ENCODE measurements around the gene HIVEP3.
A peak's percentile ranks its signal among the peaks of the same experiment; 100 is the strongest.

HIVEP3 gene

GRCh38 chr1:41682845-41683625 lies 235.7 kb downstream of the HIVEP3 start:
- DNase-seq (ENCODE audit: low spot score) = peak; percentile 44

DNA sequence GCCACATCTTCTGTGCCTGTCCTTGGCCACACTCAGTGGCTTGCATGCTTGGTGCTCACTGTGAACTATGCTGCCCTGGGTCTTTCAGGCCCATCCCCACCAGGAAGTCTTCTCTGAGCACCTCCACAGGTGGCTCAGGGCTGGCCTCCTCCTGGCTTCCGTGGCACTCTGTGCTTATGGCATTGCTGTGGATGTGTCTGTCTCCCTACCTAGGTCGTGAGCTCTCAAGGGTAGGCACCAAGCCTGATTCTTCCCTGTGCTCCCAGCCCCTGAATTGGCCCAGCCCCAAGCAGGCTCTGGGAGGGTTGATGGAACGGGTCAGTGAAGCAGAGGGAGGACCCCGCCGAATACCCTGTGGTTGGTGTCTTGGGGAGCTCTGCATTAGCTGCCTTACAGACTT lies 236.6 kb downstream of the HIVEP3 start:
- DNase-seq (ENCODE audit: low spot score) = no peak

DNA sequence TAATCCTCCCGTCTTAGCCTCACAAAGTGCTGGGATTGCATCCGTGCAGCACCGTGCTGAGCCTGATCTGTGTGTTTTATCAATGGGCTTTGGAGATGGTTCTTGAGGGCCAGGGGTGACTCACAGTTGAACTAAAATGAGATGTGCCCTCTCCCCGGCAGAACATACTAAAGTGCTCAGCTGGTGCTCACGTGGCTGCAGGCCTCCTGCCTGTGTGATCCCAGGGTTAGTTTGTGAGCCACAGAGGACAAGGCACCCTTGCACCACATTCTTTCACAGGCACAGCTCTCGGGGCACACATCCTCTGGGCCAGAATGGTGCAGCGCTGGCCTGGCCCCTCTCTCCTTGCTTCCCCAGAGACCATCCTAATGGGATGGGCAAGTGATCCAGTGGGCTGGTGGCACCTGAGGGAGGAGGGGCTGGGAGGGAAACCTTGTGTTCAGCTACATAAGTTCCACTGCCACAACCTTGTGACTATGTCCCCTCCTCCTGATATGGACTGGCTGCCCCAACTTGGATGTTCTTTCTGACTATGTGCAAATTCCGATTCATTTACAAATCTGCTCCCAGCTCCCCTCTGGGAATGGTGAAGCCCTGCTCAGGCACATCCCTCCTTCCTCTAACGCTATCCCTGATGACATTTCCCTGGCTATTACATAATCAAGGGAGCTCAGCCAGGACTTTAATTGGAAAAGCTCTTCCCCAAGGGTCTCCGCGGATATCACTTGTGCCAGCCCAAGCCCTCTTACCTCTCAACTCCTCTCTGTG lies 237.2 kb downstream of the HIVEP3 start:
- no peak for DNase-seq (ENCODE audit: low spot score)

DNA sequence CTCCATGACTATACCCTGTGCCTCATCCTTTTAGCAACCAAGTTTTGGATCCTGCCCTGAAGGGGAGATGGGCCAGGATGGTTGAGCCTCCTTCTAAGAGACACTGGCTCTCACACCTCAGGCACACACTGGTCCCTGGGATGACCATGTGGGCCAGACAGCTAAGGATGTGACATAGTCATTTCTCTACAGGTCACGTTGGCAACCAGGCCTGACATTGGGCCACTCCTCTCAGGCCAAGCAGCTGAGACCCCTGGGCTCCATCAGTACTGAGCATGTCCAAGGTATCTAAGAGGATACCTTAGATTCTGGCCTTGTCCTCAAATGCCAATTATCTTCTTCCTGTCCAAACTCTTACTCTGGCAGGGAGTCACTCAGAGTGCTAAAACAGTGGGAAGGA lies 238.7 kb downstream of the HIVEP3 start:
- DNase-seq (ENCODE audit: low spot score) = no peak

- DNase-seq (ENCODE audit: low spot score) = no peak
These were observed 239.2 kb downstream of the HIVEP3 start for GRCh38 chr1:41679531-41679930.

DNA sequence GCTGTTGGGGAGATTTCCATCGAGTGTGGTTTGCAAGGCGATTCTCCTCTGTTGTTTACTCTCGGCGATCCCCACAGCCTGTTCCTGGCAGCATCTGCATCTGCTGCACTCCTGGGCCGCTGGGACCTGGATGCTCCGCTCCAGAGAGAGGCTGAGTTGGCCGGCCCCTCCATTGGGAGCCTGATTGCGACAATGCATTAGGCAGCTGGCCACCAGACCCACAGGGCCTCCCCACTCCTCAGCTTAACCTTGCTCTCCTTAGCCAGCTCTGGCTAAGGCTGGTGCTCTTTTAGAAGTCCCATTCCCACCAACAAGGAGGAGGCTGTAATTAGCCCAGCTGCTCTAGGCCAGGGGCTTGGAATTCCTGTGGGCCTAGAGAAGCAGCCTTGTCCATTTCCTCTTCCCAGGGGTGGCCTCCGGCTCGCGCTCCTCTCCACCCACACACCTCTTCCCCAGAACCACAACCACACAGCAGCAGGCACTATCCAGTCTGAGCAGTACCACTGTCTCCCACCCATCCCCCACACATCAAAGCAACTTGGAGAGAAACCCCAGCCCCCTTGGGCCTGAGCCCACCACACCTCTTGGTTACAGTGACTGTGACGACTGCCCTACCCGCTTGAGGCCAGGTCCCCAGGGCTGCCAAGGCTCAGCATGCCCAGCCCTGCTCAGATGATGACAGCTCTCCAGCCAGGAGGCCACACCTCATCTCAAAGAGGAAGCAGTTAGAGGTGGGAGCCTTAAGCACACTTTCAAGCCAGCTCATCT lies 240.4 kb downstream of the HIVEP3 start:
- no peak for DNase-seq (ENCODE audit: low spot score)

DNA sequence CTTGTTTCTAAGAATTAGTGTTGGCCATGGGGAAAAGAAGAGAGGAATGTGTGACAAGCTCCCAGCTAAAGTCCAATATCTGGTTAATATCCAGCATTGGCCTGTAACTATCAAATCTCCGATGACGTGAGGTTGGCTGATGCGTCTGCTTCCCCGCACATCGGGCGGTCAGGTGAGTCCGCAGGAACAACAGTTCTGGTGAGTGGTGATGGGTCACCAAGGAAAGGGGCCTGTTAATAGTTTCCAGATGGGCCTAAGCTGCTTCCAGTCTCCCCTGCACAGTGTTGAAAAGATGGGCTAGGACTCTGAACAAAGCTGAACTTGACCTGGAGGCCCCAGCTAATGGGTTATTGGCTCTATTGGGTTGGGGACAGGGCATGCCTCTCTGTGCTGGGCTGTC lies 241.1 kb downstream of the HIVEP3 start:
- no peak for DNase-seq (ENCODE audit: low spot score)

GRCh38 chr1:41675401-41675800 lies 243.3 kb downstream of the HIVEP3 start:
- no peak for DNase-seq (ENCODE audit: low spot score)

DNA sequence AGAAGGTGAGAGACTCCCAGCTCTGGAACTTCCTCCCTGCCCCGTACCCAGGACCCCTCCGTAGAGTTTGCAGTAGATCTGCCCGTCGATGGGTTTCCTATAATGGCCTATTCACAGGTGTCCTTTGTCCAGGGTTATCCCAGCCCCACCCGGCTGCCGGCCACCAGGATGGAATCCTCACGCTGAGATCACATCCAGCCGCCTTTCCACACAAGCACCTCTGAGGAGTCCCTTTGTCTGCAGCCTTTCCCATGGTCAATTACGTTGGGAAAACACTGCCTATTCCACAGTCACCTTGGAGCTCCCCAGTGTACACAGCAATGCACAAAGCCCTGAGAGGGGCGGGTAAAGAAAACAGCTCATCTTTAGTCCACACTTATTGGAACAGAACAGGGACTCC lies 244.2 kb downstream of the HIVEP3 start:
- DNase-seq (ENCODE audit: low spot score) = no peak

DNA sequence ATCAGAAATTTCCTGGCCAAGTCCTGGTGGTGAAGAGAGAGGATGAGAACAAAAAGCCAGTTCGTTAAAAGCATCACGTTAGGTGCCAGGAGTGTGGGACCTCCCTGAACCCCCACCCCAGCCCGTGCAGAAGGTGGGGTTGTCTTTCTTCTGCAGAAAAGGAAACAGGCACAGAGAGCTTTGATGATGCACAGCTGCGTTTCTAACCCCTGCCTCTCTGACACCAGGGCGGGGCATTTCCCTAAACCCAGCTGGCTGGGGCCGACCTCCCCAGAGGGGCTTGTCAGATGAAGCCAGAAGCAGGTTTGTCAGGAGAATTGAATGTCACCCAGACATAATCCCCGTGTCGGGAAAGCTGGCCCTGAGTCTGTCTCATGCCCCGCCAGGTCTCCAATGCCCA lies 244.9 kb downstream of the HIVEP3 start:
- no peak for DNase-seq (ENCODE audit: low spot score)

- peak; percentile 27 for DNase-seq (ENCODE audit: low spot score)
These were observed 245.3 kb downstream of the HIVEP3 start for GRCh38 chr1:41673378-41673777.

DNA sequence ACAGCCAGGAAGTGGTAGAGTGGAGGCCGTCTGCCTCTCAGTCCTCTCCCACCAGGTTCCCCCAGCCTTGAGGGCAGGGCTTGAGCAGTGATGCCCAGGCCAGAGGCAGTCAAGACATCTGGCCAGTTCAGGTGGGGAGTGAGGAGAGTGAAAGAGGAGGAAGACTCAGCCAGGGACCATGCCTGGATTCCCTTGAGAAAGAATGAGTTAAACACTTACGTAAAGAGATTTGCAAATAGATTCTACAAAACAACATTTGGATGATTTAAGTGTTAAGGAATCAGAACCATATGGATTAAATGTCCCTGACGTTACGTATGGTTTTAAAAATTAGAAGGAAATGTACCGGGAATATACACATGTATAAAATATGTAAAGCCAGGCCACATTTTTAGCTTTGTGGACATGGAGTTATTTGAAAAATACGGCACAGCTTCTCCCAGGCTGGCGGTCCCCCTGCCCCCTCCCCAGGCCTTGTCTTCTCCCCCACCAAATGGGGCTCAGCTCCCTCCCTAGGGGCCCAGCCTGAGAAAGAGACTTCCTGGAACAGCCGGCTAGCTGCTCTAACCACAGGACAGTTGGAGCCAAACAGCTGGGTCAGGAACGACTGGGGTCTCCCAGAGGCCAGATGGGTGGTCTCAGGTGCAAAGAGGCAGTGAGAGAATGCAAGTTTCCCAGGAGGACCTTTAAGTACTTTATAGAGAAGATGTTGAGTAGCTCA lies 245.9 kb downstream of the HIVEP3 start:
- DNase-seq (ENCODE audit: low spot score) = no peak

- peak; percentile 73 for DNase-seq (ENCODE audit: low spot score)
These were observed 246.5 kb downstream of the HIVEP3 start for GRCh38 chr1:41672173-41672572.

- no peak for DNase-seq (ENCODE audit: low spot score)
These were observed 247.5 kb downstream of the HIVEP3 start for GRCh38 chr1:41671116-41671755.

GRCh38 chr1:41670217-41670957 lies 248.3 kb downstream of the HIVEP3 start:
- DNase-seq (ENCODE audit: low spot score) = peak; percentile 66

DNA sequence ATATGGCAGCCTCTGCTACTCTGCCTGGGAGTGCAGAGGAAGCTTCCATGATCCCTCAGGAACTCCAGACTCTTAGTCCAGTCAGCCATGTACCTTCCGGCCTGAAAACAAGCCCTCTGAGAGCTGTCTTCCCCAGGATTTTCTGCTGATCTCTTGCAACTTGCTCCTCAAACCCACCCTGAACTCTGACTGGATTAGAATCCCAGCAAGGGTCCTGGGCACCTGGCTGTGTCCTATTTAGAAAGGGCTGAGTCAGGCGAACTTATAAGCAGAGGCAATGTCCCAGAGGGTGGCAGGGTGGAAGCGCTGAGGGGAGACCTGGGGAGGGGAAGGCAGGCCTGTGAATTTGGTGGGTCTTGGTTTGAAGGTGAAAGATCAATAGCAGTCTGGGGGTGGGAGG lies 249.8 kb downstream of the HIVEP3 start:
- no peak for DNase-seq (ENCODE audit: low spot score)

DNA sequence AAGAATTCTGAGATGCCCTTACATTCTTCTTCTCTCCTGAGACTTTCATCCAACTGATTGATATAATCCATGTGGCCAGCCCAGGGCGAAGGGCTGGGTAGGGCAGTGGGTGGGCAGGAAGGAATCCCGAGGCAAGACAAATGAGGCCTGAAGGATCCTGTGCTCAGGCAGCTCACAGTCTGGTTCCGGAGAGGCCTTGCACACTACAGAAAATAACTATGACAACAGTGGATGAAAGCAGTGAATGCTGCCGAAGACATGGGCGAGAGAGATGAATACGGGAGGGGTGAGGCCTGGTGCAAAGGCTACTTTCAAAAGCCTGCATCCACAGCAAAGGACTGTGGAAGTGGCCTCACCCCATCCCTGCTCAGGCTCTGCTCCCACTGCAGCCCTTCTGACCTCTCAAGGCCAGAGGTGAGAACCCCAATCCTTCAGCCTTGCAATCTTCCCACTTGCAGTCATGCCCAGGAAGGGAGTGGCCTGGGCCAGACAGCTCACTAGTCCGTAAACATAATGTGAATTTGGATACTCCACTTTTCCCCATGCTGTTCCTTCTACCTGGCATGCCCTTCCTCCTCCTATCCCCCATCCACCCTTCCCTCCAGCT lies 250.6 kb downstream of the HIVEP3 start:
- no peak for DNase-seq (ENCODE audit: low spot score)

DNA sequence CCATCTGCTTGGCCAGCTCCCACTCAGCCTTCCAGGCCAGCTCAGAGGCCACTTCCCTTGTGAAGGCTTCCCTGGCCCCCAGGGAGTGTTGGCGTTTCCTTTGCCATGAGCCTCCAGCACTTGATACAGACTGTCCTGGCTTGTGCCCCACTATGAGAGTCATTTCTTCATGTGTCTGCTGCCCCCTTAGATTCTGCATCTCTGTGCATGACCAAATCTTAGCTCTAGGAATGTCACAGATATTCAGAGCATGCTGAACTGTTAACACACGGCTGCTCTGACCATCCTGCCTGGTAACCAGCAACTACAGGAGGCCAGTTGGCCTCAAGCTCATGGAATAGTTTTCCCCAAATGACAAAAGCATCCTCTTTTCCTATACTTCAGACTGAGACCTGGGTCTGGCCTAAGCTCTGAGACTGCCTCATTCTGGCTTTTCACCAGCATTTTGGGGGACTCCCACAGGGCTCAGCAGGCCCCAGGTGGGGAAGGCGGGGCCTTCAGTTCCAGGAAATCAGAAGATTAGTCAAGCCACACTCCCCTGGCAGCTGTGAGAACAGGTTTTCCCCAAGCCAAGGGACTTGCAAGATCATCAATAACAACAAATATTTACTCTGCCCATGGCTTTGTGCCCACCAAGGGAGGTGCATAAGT lies 251.6 kb downstream of the HIVEP3 start:
- peak; percentile 19 for DNase-seq (ENCODE audit: low spot score)

- no peak for DNase-seq (ENCODE audit: low spot score)
These were observed 252.5 kb downstream of the HIVEP3 start for GRCh38 chr1:41665962-41666917.

All from kidney tubule cell (primary cell).